ENCODE measurements around the gene ZNF860. TPM values are rescaled to one million over a fixed set of nuclear protein-coding genes. Genes with fewer than 3 reads are reported as not detected.
"Not testable (repeated sequence)": the region's sequence is repeated elsewhere in the genome, so short reads cannot be mapped to it uniquely, and the experiment has no call there.

The ZNF860 gene
- total and polyA plus RNA-seq, 12 donors, result 0.06 to 0.28 (median 0.20) TPM; not detected in 2

- peaks cover 0 to 4% (median 0%) of the 10 kb centered on the region in 11 donors for H3K9me3 ChIP-seq
- intact Hi-C loops (cut with DNase I), result no loop called here
- H3K4me3 ChIP-seq, result no peak overlapping the region
- WGBS, 2 donors, result 95 to 97% methylated on average over 2 of the region's 2 CpGs
- no peak for TF ChIP-seq CTCF (IDR thresholded peaks at IDR 0.05)
- peaks cover 0 to 10% (median 0%) of the 10 kb centered on the region in 7 donors for H3K27me3 ChIP-seq
- no peaks in the 10 kb centered on the region for H3K4me1 ChIP-seq
- DNase-seq (no peak), ATAC-seq (no peak)
- H3K27ac ChIP-seq, result no peak overlapping the region
- H3K36me3 ChIP-seq, result no peaks in the 10 kb centered on the region
Observed at GRCh38 chr3:32009101-32009500, 27.6 kb downstream of the ZNF860 start.

DNA sequence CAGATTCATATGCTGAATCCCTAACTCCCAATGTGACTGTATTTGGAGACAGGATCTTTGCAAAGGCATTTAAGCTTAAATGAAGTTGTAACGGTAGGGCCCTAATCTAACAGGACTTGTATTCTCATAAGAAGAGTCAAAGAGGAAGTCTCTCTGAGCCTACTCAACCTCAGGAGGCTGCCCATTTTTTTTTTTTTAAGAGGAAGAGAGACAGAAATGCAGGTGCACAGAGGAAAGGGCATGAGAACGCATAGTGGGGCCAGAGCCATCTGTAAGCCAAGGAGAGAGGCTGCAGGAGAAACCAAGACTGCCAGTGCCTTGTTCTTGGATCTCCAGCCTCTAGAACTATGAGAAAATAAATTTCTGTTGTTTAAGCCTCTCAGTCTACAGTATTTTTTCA, 28.4 kb downstream of the ZNF860 start:
- no peak overlapping the region for H3K27ac ChIP-seq
- no peaks in the 10 kb centered on the region for H3K4me1 ChIP-seq
- peaks cover 0 to 10% (median 0%) of the 10 kb centered on the region in 7 donors for H3K27me3 ChIP-seq
- ATAC-seq (no peak), DNase-seq (no peak)
- no peak for TF ChIP-seq CTCF (IDR thresholded peaks at IDR 0.05)
- no peak overlapping the region for H3K4me3 ChIP-seq
- H3K36me3 ChIP-seq, result no peaks in the 10 kb centered on the region
- peaks cover 0 to 4% (median 0%) of the 10 kb centered on the region in 11 donors for H3K9me3 ChIP-seq
- intact Hi-C loops (cut with DNase I), result no loop called here
- 78 to 86% methylated on average over 2 of the region's 2 CpGs for WGBS, 2 donors

DNA sequence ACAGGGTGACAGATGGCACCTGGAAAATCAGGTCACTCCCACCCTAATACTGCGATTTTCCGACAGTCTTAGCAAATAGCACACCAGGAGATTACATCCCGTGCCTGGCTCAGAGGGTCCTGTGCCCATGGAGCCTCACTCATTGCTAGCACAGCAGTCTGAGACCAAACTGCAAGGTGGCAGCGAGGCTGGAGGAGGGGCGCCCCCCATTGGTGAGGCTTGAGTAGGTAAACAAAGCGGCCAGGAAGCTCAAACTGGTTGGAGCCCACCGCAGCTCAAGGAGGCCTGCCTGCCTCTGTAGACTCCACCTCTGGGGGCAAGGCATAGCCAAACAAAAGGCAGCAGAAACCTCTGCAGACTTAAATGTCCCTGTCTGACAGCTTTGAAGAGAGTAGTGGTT, 29.1 kb downstream of the ZNF860 start:
- H3K4me3 ChIP-seq; H3K27ac ChIP-seq; intact Hi-C loops (cut with DNase I); H3K36me3 ChIP-seq; H3K4me1 ChIP-seq; ATAC-seq; H3K9me3 ChIP-seq; DNase-seq: not testable (repeated sequence)
- 94 to 97% methylated on average over 7 of the region's 7 CpGs for WGBS, 2 donors
- peaks cover 0 to 10% (median 0%) of the 10 kb centered on the region in 7 donors for H3K27me3 ChIP-seq

- 91 to 95% methylated on average over 3 of the region's 3 CpGs for WGBS, 2 donors
- H3K27ac ChIP-seq; H3K27me3 ChIP-seq; H3K4me3 ChIP-seq; intact Hi-C loops (cut with DNase I); ATAC-seq; H3K9me3 ChIP-seq; H3K4me1 ChIP-seq; DNase-seq; H3K36me3 ChIP-seq: not testable (repeated sequence)
Observed at GRCh38 chr3:32015638-32016037, 34.1 kb downstream of the ZNF860 start.

DNA sequence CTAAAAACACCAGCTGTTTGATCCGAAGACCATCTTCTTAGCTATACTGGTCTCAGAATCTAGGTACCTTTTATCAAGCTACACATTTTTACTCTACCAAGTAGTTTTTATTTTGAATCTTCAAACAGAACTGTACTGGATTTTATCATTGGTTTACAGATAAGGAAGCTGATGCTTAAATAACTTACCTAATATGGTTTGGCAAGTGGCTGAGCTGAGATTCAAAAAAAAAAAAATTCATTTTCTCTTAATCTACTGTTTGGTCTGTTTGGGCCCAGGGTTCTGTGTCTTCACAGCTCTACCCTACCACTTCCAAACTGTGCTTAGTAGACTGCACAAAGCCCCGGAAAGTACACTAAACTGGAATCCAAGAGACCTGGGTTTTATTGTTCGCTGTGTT, 35.7 kb downstream of the ZNF860 start:
- Histone ChIP-seq H3K9me3 (peaks cover 0 to 3% (median 0%) of the 10 kb centered on the region in 11 donors), H3K27ac (no peak overlapping the region), H3K36me3 (no peaks in the 10 kb centered on the region), H3K4me1 (no peaks in the 10 kb centered on the region), H3K27me3 (no peaks in the 10 kb centered on the region), H3K4me3 (no peak overlapping the region)
- no peak for TF ChIP-seq CTCF (IDR thresholded peaks at IDR 0.05)
- ATAC-seq (no peak), DNase-seq (no peak)
- 89 to 93% methylated on average over 3 of the region's 3 CpGs for WGBS, 2 donors
- intact Hi-C loops (cut with DNase I), result no loop called here
